CD14-positive monocyte (primary cell): ENCODE data around the gene ZNF555. TPM values are rescaled to one million over a fixed set of nuclear protein-coding genes. Genes with fewer than 3 reads are reported as not detected.
"Not testable (repeated sequence)": the region's sequence is repeated elsewhere in the genome, so short reads cannot be mapped to it uniquely, and the experiment has no call there.

ENCODE experiments used
- DNase-seq, 3 donors: peaks; one replicate each; pipeline ENCODE4 v3.0.0-alpha.2; 2011 to 2022
- H2AFZ ChIP-seq: 2 replicates; pipeline ENCODE4 v1.6.0; 2012; ENCODE audit warnings: mild to moderate bottlenecking, low read depth, low read length, inconsistent platforms; ENCODE audit not compliant: insufficient read depth, poor library complexity, severe bottlenecking
- H3K27ac ChIP-seq, 2 donors: 1 replicate in 1 of 2; 2 replicates in 1 of 2; pipeline ENCODE4 v1.5.1; 2012 to 2013; ENCODE audit warnings: low read length in 2 of 2, control low read depth in 1 of 2, inconsistent platforms in 1 of 2, low read depth in 1 of 2, mild to moderate bottlenecking in 1 of 2
- H3K27me3 ChIP-seq, 2 donors: one replicate each; pipeline versions ENCODE4 v1.6.0 to v1.6.1; 2011 to 2013; ENCODE audit warnings: low read length in 2 of 2; ENCODE audit not compliant: control insufficient read depth in 2 of 2, insufficient read depth in 2 of 2
- H3K36me3 ChIP-seq, 2 donors: replicated peaks in 1 of 2; 1 replicate in 1 of 2; 2 replicates in 1 of 2; pipeline versions ENCODE4 v1.5.1 to v1.6.1; 2012 to 2013; ENCODE audit warnings: low read length in 2 of 2, control low read depth in 1 of 2, inconsistent platforms in 1 of 2, mild to moderate bottlenecking in 1 of 2; ENCODE audit not compliant: insufficient read depth in 2 of 2, control insufficient read depth in 1 of 2
- H3K4me1 ChIP-seq, 2 donors: 1 replicate in 1 of 2; 2 replicates in 1 of 2; pipeline versions ENCODE4 v1.5.1 to v1.6.1; 2012 to 2013; ENCODE audit warnings: low read length in 2 of 2, control low read depth in 1 of 2, inconsistent platforms in 1 of 2, mild to moderate bottlenecking in 1 of 2, moderate library complexity in 1 of 2; ENCODE audit not compliant: insufficient read depth in 2 of 2, control insufficient read depth in 1 of 2
- H3K4me2 ChIP-seq: replicated peaks from 2 replicates; pipeline ENCODE3; 2012; ENCODE audit warnings: low read length, moderate library complexity, mild to moderate bottlenecking; ENCODE audit not compliant: poor library complexity, severe bottlenecking; ENCODE audit errors: extremely low read depth
- H3K4me3 ChIP-seq, 3 experiments: fragments of 200-600 bp in 1 of 3; sonication (generic) in 1 of 3; replicated peaks in 1 of 3; 1 replicate in 2 of 3; 2 replicates in 1 of 3; pipeline ENCODE4 v1.5.1; 2011 to 2013; ENCODE audit warnings: low read length in 3 of 3, mild to moderate bottlenecking in 3 of 3, control low read depth in 2 of 3, low read depth in 2 of 3, inconsistent platforms in 1 of 3, moderate library complexity in 1 of 3
- H3K79me2 ChIP-seq: 2 replicates; pipeline ENCODE4 v1.6.0; 2012; ENCODE audit warnings: mild to moderate bottlenecking, control low read depth, inconsistent platforms, low read length, moderate library complexity; ENCODE audit not compliant: insufficient read depth
- H3K9ac ChIP-seq: 2 replicates; pipeline ENCODE4 v1.6.0; 2017; ENCODE audit warnings: low read length, mild to moderate bottlenecking; ENCODE audit not compliant: insufficient read depth, poor library complexity, severe bottlenecking
- H3K9me3 ChIP-seq, 2 donors: replicated peaks in 1 of 2; 1 replicate in 1 of 2; 2 replicates in 1 of 2; pipeline versions ENCODE4 v1.5.1 to v1.6.1; 2012 to 2013; ENCODE audit warnings: low read length in 2 of 2, control low read depth in 1 of 2; ENCODE audit not compliant: control insufficient read depth in 1 of 2, insufficient read depth in 1 of 2
- H4K20me1 ChIP-seq: 2 replicates; pipeline ENCODE4 v1.6.0; 2012; ENCODE audit warnings: mild to moderate bottlenecking, low read length, control low read depth, moderate library complexity; ENCODE audit not compliant: insufficient read depth
- H3K27ac Mint-ChIP-seq, 7 donors: one replicate each; pipeline ENCODE4 v1.8.0; 2020; ENCODE audit warnings: mild to moderate bottlenecking in 7 of 7, mixed read lengths in 7 of 7, moderate library complexity in 6 of 7, inconsistent platforms in 2 of 7
- H3K27me3 Mint-ChIP-seq, 3 donors: one replicate each; pipeline ENCODE4 v1.8.0; 2021 to 2022; ENCODE audit warnings: low read depth in 3 of 3, mild to moderate bottlenecking in 3 of 3, mixed read lengths in 3 of 3, moderate library complexity in 3 of 3, inconsistent platforms in 1 of 3
- H3K36me3 Mint-ChIP-seq, 2 donors: one replicate each; pipeline ENCODE4 v1.8.0; 2020; ENCODE audit warnings: mixed read lengths in 2 of 2, inconsistent platforms in 1 of 2, mild to moderate bottlenecking in 1 of 2
- H3K4me1 Mint-ChIP-seq: one replicate; pipeline ENCODE4 v1.8.0; 2020; ENCODE audit warnings: mild to moderate bottlenecking, mixed read lengths
- H3K4me3 Mint-ChIP-seq, 2 donors: one replicate each; pipeline ENCODE4 v1.8.0; 2020; ENCODE audit warnings: mild to moderate bottlenecking in 2 of 2, mixed read lengths in 2 of 2, moderate library complexity in 1 of 2
- H3K9me3 Mint-ChIP-seq, 7 donors: one replicate each; pipeline ENCODE4 v1.8.0; 2020 to 2022; ENCODE audit warnings: mixed read lengths in 7 of 7, mild to moderate bottlenecking in 6 of 7, moderate library complexity in 6 of 7, inconsistent platforms in 2 of 7
- CTCF ChIP-seq: fragments of 200-600 bp; IDR thresholded peaks from one replicate; pipeline ENCODE4 v1.8.0; 2022; ENCODE audit warnings: antibody characterized with exemption, mild to moderate bottlenecking
- WGBS: methylation state at CpG from one replicate; pipeline ENCODE4 v1.1.5; 2013; ENCODE audit warnings: missing lambda C conversion rate; ENCODE audit not compliant: insufficient coverage; 5-methylcytosine and 5-hydroxymethylcytosine counted together
- intact Hi-C, 2 donors: fragments of 100-400 bp; cut with micrococcal nuclease; formaldehyde crosslinking; loops; one replicate each; pipeline versions ENCODE4 v1.15.0 to v1.15.1; 2023
- polyA plus RNA-seq, 3 donors: library from polyadenylated mRNA; depleted of rRNA in 1 of 3; unstranded in 2 of 3; stranded (reverse) in 1 of 3; fragments of 300-500 nt in 2 of 3; fragments of >200 nt in 1 of 3; fragmentation: Illumina TruSeq in 2 of 3; gene quantifications; 1 replicate in 2 of 3; 2 replicates in 1 of 3; pipeline ENCODE4 v1.2.3, GENCODE V29; 2012 to 2021

ZNF555 gene
- polyA plus RNA-seq, 3 donors = 2.2 to 2.9 (median 2.6) TPM

- H3K36me3 ChIP-seq, H3K27me3 ChIP-seq, H3K27ac ChIP-seq, H3K9ac ChIP-seq, H3K4me2 ChIP-seq, H3K4me3 Mint-ChIP-seq, H3K36me3 Mint-ChIP-seq, H3K4me1 Mint-ChIP-seq, H3K27me3 Mint-ChIP-seq, H3K27ac Mint-ChIP-seq, H2AFZ ChIP-seq, H3K4me3 ChIP-seq, H3K79me2 ChIP-seq, H3K4me1 ChIP-seq, H4K20me1 ChIP-seq: not testable (repeated sequence)
- no CpG with 5 or more reads among the region's 11 CpGs for WGBS
- DNase-seq = peak in 1 of 3 donors; percentile 5
- peaks cover 12 to 23% of the 10 kb centered on the region in 2 donors for H3K9me3 ChIP-seq
- TF ChIP-seq CTCF = peak; percentile 45
- H3K9me3 Mint-ChIP-seq = peaks cover 15 to 60% (median 40%) of the 10 kb centered on the region in 7 donors
- intact Hi-C loops = loop anchor here (2.0 to 10.0 kb wide), 3 partner anchors 55 to 227 kb away; partner anchors contain the start of gene ZNF554 (in 1 of the 2)
These were observed 30.9 kb downstream of the ZNF555 start for GRCh38 chr19:2872175-2872574.

GRCh38 chr19:2877398-2878331 is 36.4 kb downstream of the ZNF555 start:
- no peaks in the 10 kb centered on the region for H3K4me1 ChIP-seq
- H3K27ac Mint-ChIP-seq = no peak overlapping the region
- H3K36me3 Mint-ChIP-seq = no peaks in the 10 kb centered on the region
- no peaks in the 10 kb centered on the region for H3K36me3 ChIP-seq
- H3K27ac ChIP-seq = no peak overlapping the region
- no peaks in the 10 kb centered on the region for H4K20me1 ChIP-seq
- DNase-seq = no peak
- TF ChIP-seq CTCF = no peak
- H3K4me1 Mint-ChIP-seq = peaks cover 4% of the 10 kb centered on the region
- no peak overlapping the region for H2AFZ ChIP-seq
- H3K4me3 Mint-ChIP-seq = no peak overlapping the region
- H3K27me3 Mint-ChIP-seq = peaks cover 3 to 6% (median 3%) of the 10 kb centered on the region in 3 donors
- peaks cover 13 to 59% (median 53%) of the 10 kb centered on the region in 7 donors for H3K9me3 Mint-ChIP-seq
- H3K4me3 ChIP-seq = peak overlapping the region in 1 of 3 experiments; percentile 34
- peaks cover 35 to 54% of the 10 kb centered on the region in 2 donors for H3K9me3 ChIP-seq
- H3K79me2 ChIP-seq = no peaks in the 10 kb centered on the region
- H3K27me3 ChIP-seq = no peaks in the 10 kb centered on the region
- intact Hi-C loops = loop anchor here in 1 of 2 donors (10.0 kb wide), 1 partner anchor 233 kb away; no protein-coding TSS in a partner anchor
- 84% methylated on average over 13 of the region's 32 CpGs for WGBS
- no peak overlapping the region for H3K4me2 ChIP-seq
- no peak overlapping the region for H3K9ac ChIP-seq
